K562 (cell line): ENCODE data around the gene B9D2. TPM values are rescaled to one million over a fixed set of nuclear protein-coding genes. Genes with fewer than 3 reads are reported as not detected.
A peak's percentile ranks its signal among the peaks of the same experiment; 100 is the strongest.
"Not testable (repeated sequence)": the region's sequence is repeated elsewhere in the genome, so short reads cannot be mapped to it uniquely, and the experiment has no call there.

ENCODE experiments used
- ATAC-seq: fragments of 200-7000 bp; cut with Tn5 transposase; 3 replicates; pipeline ENCODE4 v1.9.1; 2020; ENCODE audit warnings: moderate library complexity
- BruUV-seq: library from RNA; stranded (reverse); fragments of 400-500 nt; replicated peaks from 2 replicates; lab custom pipeline; 2021; lab: Mats Ljungman, UMichigan
- CTCF ChIA-PET: fragments of 300-600 bp; formaldehyde crosslinking; extraction: SDS; loops from one replicate; lab custom pipeline; 2021; ENCODE audit warnings: low intra/inter-chr PET ratio; lab: Yijun Ruan, JAX
- POLR2A ChIA-PET: fragments of 300-600, 350-650 bp; sonication (Branson Sonifier 250); formaldehyde crosslinking; extraction: SDS; loops from one replicate; lab custom pipeline; 2021; ENCODE audit warnings: antibody characterized with exemption, inconsistent platforms; lab: Yijun Ruan, JAX
- DNase-seq, 4 experiments: peaks; one replicate each; pipeline versions ENCODE4 v3.0.0 to v3.0.0-alpha.2; 2011 to 2018; ENCODE audit warnings: low spot score in 3 of 4, mixed read lengths in 3 of 4; ENCODE audit errors: extremely low read depth in 1 of 4
- FAIRE-seq: peaks from 2 replicates; lab custom pipeline; 2011; peaks lifted over from hg19 to GRCh38; lab: Jason Lieb, UNC
- H2AFZ ChIP-seq: 2 replicates; pipeline ENCODE4 v1.6.0; 2011; ENCODE audit warnings: low read depth, low read length, control low read depth, inconsistent platforms
- H3K27ac ChIP-seq: fragments of 200-600 bp; 3 replicates; pipeline ENCODE4 v1.8.0; 2011; ENCODE audit warnings: low read depth, mild to moderate bottlenecking, control low read depth, inconsistent platforms, low read length, moderate library complexity, mixed read lengths; ENCODE audit errors: extremely low read depth
- H3K27me3 ChIP-seq, 2 experiments: fragments of 300-600 bp in 1 of 2; 2 replicates in 1 of 2; 3 replicates in 1 of 2; pipeline versions ENCODE4 v1.6.0 to v1.8.0; 2011; ENCODE audit warnings: inconsistent platforms in 2 of 2, low read length in 2 of 2, mild to moderate bottlenecking in 1 of 2, mixed read lengths in 1 of 2, moderate library complexity in 1 of 2; ENCODE audit not compliant: control insufficient read depth in 2 of 2, insufficient read depth in 2 of 2
- H3K36me3 ChIP-seq: fragments of 300-600 bp; 3 replicates; pipeline ENCODE4 v1.8.0; 2011; ENCODE audit warnings: mild to moderate bottlenecking, low read length, inconsistent platforms; ENCODE audit not compliant: control insufficient read depth, insufficient read depth
- H3K4me1 ChIP-seq, 2 experiments: fragments of 200-600 bp in 1 of 2; replicated peaks in 1 of 2; 2 replicates in 1 of 2; 3 replicates in 1 of 2; pipeline versions ENCODE4 v1.5.1 to v1.8.0; 2011; ENCODE audit warnings: inconsistent platforms in 2 of 2, low read length in 2 of 2, mild to moderate bottlenecking in 1 of 2, mixed read lengths in 1 of 2, moderate library complexity in 1 of 2; ENCODE audit not compliant: control insufficient read depth in 2 of 2, insufficient read depth in 2 of 2
- H3K4me2 ChIP-seq: 2 replicates; pipeline ENCODE4 v1.6.1; 2011; ENCODE audit warnings: low read length, control low read depth, inconsistent platforms, mixed read lengths; ENCODE audit not compliant: insufficient read depth
- H3K4me3 ChIP-seq: fragments of 200-600 bp; sonication (generic), shearing (Covaris generic); 2 replicates; pipeline ENCODE4 v1.5.1; 2016; ENCODE audit warnings: control low read depth, inconsistent platforms
- H3K79me2 ChIP-seq: fragments of 200-600 bp; 3 replicates; pipeline ENCODE4 v1.8.0; 2011; ENCODE audit warnings: low read length, inconsistent platforms; ENCODE audit not compliant: control insufficient read depth, insufficient read depth
- H3K9ac ChIP-seq, 2 experiments: 2 replicates each; pipeline versions ENCODE4 v1.6.0 to v1.6.1; 2011; ENCODE audit warnings: low read depth in 2 of 2, low read length in 2 of 2, control low read depth in 1 of 2, inconsistent platforms in 1 of 2, mild to moderate bottlenecking in 1 of 2, mixed read lengths in 1 of 2; ENCODE audit not compliant: insufficient read depth in 1 of 2
- H3K9me1 ChIP-seq: one replicate; pipeline ENCODE4 v1.6.0; 2011; ENCODE audit warnings: inconsistent platforms, mild to moderate bottlenecking, low read length, moderate library complexity; ENCODE audit not compliant: control insufficient read depth, insufficient read depth
- H3K9me3 ChIP-seq: replicated peaks from 2 replicates; pipeline ENCODE4 v1.5.1; 2011; ENCODE audit warnings: low read depth, low read length, inconsistent platforms; ENCODE audit not compliant: control insufficient read depth, insufficient read depth
- H4K20me1 ChIP-seq: replicated peaks from 2 replicates; pipeline ENCODE4 v1.6.1; 2011; ENCODE audit warnings: low read length, inconsistent platforms, mixed read lengths; ENCODE audit not compliant: control insufficient read depth, insufficient read depth
- TEAD2 ChIP-seq: fragments of 450-650 bp; IDR thresholded peaks from 2 replicates; pipeline ENCODE4 v1.6.1; 2016; ENCODE audit warnings: missing genetic modification characterization, control low read depth, missing compliant biosample characterization
- ZNF121 ChIP-seq: sonication (generic); formaldehyde crosslinking; conservative IDR thresholded peaks from 2 replicates; pipeline ENCODE4 v1.8.0; 2022; ENCODE audit warnings: missing genetic modification reagents
- WGBS: fragments of 100-300 bp; shearing (Covaris generic); methylation state at CpG from one replicate; pipeline ENCODE4 v1.1.6; 2016; ENCODE audit warnings: low coverage, mixed read lengths; ENCODE audit not compliant: insufficient coverage; ENCODE audit errors: missing lambda C conversion rate; 5-methylcytosine and 5-hydroxymethylcytosine counted together
- in situ Hi-C: fragments of 300-500 bp; cut with MboI; formaldehyde crosslinking; loops from 4 replicates; pipeline ENCODE4 v1.15.0; 2018; ENCODE audit warnings: inconsistent platforms, mixed read lengths
- intact Hi-C: fragments of 100-400 bp; cut with micrococcal nuclease; formaldehyde crosslinking; loops from 2 replicates; pipeline ENCODE4 v1.14.2; 2022
- polyA plus RNA-seq, 8 experiments: library from polyadenylated mRNA; depleted of rRNA in 4 of 8; stranded (reverse) in 5 of 8; unstranded in 3 of 8; fragments of >200 nt; fragmentation: Nextera tagmentation in 2 of 8; fragmentation: Illumina TruSeq in 1 of 8; extraction: Ambion mirVana in 2 of 8; extraction: Trizol in 1 of 8; gene quantifications; 2 replicates each; pipeline versions ENCODE4 v1.2.1 to v1.2.3, GENCODE V29; 2011 to 2014; ENCODE audit warnings: inconsistent platforms in 1 of 8, missing spikeins in 1 of 8
- total RNA-seq, 7 experiments: library from RNA; depleted of rRNA in 6 of 7; stranded (reverse); fragments of >200 nt in 6 of 7; fragmentation: Illumina TruSeq in 2 of 7; extraction: Trizol in 2 of 7; gene quantifications; 2 replicates each; pipeline versions ENCODE4 v1.2.1 to v1.2.3, GENCODE V29; 2011 to 2021; ENCODE audit warnings: low replicate concordance in 1 of 7

The B9D2 gene
- total and polyA plus RNA-seq, 9 of the 15 experiments (the other 6 are each of a cell fraction or from before 2014, with no cell fraction given): 0.83 to 6.9 (median 2.8) TPM

DNA sequence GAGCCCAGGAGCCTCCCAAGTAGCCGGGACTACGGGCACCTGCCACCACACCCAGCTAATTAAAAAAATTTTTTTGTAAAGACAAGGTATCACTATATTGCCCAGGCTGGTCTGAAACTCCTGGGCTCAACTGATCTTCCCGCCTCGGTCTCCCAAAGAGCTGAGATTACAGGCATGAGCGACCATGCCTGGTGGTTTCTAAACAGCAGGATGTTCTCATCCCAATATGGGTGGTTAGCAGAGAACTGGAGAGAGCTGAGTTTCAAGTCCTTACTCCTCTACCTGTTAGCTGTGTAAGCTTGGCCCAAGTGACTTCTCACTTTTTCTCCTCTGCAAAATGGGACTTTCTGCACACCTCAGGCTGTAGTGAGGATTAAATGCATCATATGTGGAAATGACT, 20.4 kb upstream of the B9D2 start:
- BruUV-seq: no TSS peak
- no peak overlapping the region for H3K4me2 ChIP-seq
- no peak overlapping the region for H2AFZ ChIP-seq
- ChIA-PET POLR2A (interaction anchor here (0.8 to 1.3 kb wide), 3 partner anchors 9 to 25 kb away, joined by 3 to 5 read pairs (median 3); partner anchors contain the start of gene B9D2), CTCF (no interaction called here)
- WGBS: 92% methylated on average over 5 of the region's 5 CpGs
- ATAC-seq (no peak), DNase-seq (no peak), FAIRE-seq (no peak)
- no peak overlapping the region for H3K9ac ChIP-seq
- H3K4me1 ChIP-seq: peaks cover 4 to 10% of the 10 kb centered on the region in 2 experiments; a peak in 3 of 5 replicates
- H3K79me2 ChIP-seq: no peaks in the 10 kb centered on the region
- no peaks in the 10 kb centered on the region for H3K9me3 ChIP-seq
- no peak for TF ChIP-seq TEAD2 (tag)
- H3K4me3 ChIP-seq: no peak overlapping the region
- H3K27me3 ChIP-seq: no peaks in the 10 kb centered on the region
- intact Hi-C loops: no loop called here
- in situ Hi-C loops: no loop called here
- no peak overlapping the region for H3K27ac ChIP-seq
- H3K36me3 ChIP-seq: peaks cover 26% of the 10 kb centered on the region; the same call in 2 of the 3 replicates
- H4K20me1 ChIP-seq: no peaks in the 10 kb centered on the region
- H3K9me1 ChIP-seq: peaks cover 3% of the 10 kb centered on the region

GRCh38 chr19:41381536-41381935, 17.6 kb upstream of the B9D2 start:
- H3K9ac ChIP-seq, H3K9me1 ChIP-seq, H3K27ac ChIP-seq, H3K4me2 ChIP-seq, ATAC-seq, H3K27me3 ChIP-seq, H2AFZ ChIP-seq, H4K20me1 ChIP-seq, BruUV-seq, H3K4me3 ChIP-seq, FAIRE-seq, H3K36me3 ChIP-seq, intact Hi-C loops, H3K79me2 ChIP-seq, CTCF ChIA-PET, in situ Hi-C loops, H3K9me3 ChIP-seq, DNase-seq: not testable (repeated sequence)
- peak; percentile 78 for TF ChIP-seq ZNF121 (CRISPR knock-in tag)
- peaks cover 0 to 14% of the 10 kb centered on the region in 2 experiments; a peak in 3 of 5 replicates for H3K4me1 ChIP-seq
- 91% methylated on average over 7 of the region's 8 CpGs for WGBS
- POLR2A ChIA-PET: interaction anchor here (0.8 to 1.6 kb wide), 3 partner anchors 12 to 17 kb away, joined by 3 to 7 read pairs (median 4); partner anchors contain the start of gene B9D2
